HG03565 (cell line): ENCODE measurements around the gene RPA1.
A peak's percentile ranks its signal among the peaks of the same experiment; 100 is the strongest.
"Not testable (repeated sequence)": the region's sequence is repeated elsewhere in the genome, so short reads cannot be mapped to it uniquely, and the experiment has no call there.

Experiments
- ATAC-seq: cut with Tn5 transposase; IDR thresholded peaks from one replicate; pipeline ENCODE4 v1.9.1; 2021; ENCODE audit warnings: mild to moderate bottlenecking, moderate library complexity; ENCODE audit not compliant: unreplicated experiment

RPA1 gene

DNA sequence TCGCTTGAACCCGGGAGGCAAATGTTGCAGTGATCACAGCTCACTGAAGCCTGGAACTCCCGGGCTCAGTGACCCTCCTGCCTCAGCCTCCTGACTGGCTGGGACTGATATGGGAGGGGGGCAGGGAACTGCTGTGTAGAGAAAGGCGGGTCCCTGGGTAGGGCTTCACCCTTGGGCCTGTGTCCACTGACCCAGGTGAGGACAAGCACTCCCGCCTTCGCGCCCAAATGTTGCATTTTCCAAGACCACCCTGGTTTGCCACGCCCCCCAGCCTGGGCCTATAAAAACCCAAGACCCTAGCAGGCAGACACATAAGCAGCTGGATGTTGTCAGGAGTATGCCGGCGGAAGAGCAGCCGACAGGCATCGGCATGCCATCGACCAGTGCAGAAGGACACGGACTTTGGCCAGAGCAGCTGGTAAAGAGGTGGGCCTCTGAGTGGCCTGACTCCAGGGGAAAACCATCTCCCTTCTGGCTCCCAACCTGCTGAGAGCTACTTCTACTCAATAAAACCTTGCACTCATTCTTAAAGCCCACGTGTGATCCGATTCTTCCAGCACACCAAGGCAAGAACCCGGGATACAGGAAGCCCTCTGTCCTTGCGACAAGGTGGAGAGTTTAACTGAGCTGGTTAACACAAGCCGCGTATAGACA, 19.2 kb upstream of the RPA1 start:
- no peak for ATAC-seq

DNA sequence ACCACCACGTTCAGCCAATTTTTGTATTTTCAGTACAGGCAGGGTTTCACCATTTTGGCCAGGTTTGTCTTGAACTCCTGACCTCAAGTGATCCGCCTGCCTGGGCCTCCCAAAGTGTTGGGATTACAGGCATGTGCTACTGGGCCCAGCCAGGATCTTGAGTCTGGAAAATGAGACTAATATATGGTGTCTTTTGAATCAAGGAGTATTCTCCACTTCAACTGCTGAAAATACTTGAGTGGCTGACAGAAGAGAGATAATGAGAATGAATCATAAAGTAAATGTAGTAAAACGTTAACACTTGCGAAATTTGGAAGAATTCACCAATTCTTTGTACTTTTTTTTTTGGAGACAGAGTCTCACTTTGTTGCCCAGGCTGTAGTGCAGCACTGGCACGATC, 16.7 kb upstream of the RPA1 start:
- no peak for ATAC-seq

DNA sequence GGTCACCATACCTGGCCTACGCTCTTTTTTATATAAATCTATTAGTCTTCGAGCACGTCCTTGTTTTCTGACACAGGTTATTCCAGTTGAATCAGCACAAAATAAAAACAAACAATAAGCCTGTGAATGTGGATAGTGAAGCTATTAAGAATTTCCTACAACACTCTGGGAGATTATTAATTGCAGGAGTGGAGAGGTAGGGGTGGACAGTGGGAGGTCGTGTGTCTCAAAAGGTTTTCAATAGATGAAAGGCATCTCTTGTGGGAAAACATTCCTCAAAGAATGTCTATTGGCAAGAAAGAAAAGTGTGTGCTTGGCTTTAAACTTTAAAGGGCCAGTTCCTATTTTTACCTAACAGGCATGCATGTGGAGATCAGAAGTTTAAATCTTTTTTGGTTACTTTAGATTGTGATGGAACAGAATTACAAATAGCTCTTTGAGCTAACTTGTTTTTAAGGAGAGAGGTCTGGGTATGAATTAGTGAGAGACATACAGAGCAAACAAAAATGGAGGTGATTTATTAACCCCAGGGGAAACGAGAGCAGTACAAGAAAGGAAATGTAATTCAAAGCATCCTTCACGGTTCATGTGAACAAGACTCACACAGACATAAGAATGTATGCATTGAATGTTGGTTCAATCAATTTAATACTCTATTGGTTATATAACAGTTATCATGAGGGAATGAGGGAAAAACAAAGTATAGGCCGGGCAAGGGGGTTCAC, 9.1 kb upstream of the RPA1 start:
- no peak for ATAC-seq

DNA sequence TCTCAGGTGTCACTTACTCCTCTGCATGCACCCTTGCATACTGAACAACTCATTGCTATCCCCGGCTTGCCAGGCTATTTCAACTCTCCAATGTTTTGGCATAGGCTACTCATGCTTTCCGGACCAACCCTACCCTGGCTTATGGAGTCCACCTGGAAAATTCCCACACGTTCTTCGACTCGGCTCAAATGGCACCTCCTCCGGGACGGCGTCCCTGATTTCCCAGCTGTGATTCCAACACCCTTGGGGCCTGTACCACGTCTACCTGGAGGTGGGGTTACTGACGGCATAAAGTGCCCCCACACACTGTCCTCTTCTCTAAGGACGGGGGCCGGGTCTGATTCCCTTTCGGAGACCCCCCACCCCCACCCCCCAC, 601 bp upstream of the RPA1 start:
- ATAC-seq = no peak

DNA sequence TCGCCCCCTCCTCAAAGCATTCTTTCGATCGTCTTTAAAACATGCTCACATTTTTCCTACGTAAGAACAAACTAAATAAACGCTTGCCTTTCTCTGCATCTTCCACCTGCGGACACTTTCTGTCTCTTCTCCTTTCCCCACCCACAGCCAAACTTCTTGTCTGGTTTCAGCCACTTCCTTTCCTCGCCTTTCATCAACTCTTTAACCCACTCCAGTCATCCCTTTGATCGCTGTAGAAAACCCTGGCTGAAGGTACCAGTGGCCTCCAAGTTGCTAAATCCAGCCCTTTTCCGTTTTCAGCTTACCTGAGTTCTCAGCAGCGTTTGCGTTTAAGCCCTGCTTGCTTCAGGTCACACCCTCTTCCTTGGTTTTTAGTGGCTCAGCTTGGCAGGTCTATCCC, 483 bp downstream of the RPA1 start:
- no peak for ATAC-seq

DNA sequence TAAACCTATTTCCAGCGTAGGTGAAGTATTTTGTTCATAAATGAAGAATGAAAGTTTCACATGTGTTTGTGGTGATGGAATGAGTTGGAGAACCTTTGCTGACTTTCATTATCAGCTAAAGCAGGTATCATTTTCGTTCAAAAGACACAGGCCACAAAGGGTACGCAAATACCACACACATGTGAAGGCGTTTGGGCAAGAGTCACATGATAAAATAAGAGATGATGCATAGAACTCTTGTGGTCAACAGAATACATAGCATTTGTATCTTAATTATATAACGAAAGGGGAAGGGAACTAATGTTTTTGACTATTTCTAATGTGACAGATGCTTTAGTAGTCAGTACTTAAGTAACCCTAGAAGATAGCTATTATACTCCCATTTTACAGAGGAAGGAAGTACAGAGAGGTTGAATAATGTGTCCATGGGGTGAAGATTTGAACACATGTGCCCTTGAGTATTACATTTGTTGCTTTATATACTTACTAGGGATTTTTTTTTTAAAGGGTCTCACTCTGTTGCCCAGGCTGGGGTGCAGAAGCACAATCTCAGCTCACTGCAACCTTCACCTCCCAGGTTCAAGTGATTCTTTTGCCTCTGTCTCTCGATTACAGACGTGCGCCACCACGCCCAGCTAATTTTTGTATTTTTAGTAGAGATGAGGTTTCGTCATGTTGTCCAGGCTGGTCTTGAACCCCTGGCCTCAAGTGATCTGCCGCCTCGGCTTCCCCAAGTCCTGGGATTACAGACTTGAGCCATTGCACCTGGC, 4.8 kb downstream of the RPA1 start:
- peak; percentile 54 for ATAC-seq

DNA sequence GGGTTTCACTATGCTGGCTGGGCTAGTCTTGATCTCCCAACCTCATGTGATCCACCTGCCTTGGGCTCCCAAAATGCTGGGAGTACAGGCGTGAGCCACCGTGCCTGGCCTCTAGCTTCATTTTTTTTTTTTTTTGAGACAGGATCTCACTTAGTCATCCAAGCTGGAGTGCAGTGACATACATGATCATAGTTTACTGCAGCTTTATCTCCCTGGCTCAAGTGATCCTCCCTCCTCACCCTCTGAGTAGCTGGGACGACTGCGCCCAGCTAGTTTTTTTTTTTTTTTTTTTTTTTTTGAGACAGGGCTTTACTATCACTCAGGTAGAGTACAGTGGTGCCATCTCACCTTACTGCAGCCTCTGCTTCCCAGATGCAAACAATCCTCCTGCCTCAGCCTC, 9.7 kb downstream of the RPA1 start:
- ATAC-seq = no peak

DNA sequence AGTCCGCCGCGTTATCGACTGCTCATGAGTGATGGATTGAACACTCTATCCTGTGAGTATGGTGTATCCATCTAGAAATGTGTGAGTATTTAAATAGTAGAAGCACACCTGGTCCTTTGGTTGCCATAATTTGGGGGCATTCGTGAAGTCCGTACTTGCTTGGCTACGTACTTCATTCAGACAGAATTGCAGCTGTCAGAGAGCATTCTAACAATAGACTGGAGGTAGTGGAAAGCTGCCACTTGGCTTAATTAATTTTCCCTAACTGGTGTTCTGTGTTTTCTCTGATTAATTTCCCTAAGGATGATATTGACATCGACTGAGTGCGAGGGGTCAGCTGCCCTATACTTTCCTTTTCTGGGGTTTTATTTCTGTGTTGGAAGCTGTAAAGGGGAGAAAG, 14.1 kb downstream of the RPA1 start:
- ATAC-seq = no peak

DNA sequence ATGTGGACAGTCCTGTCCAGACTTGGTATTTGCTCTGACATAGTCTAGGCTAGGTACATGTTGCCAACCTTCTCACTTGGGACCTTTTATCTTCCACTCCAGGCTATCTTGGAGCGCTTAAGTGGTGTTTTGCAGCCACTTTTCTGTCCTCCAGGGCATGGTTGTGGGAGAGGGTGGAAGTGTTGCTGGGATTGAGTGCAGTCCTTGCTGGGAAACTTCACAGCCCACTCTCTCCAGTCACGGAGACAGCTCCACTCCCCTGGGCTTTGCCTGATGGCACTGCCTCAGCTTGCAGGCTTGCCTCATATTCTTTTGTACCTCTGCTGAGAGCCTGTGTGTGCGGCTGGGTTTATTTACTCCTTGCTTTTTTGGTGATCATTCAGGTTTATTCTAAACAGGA, 17.4 kb downstream of the RPA1 start:
- ATAC-seq = no peak

DNA sequence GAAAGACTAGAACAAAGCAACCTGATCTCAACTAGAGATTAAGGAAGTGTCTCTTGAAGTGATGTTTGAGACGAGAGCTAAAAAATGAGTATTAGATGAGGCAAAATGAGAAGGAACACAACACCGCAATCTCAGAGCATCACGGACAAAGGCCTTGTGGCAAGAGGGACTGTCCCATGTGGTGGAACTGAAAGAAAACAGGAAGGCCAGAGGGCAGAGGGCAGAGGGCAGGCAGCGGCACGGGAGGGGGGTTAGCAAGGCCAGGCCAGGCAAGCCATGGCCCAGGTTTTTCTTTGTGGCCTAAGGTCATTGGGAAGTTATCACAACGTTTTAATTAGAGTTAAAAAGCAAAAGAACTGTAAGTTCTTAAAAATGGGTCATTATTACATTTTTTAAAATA, 22.5 kb downstream of the RPA1 start:
- ATAC-seq = no peak

DNA sequence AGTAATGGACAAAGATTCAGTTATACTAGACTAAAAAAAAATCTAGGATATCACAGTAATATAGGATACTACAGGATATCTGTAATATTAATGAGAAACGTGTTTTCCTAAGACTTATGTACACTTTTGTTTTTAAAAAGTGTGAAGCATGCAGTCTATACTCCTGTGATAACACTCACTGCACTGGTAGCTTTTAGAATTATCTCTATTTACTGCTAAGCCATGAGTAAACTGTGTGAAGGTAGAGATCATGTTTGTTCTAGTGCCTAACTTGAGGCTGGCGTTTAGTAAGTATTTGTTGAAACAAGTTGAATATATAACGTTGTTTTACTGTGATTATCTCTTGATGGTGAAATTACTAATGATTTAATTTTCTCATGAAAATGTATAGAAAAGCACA, 23.9 kb downstream of the RPA1 start:
- ATAC-seq = no peak

DNA sequence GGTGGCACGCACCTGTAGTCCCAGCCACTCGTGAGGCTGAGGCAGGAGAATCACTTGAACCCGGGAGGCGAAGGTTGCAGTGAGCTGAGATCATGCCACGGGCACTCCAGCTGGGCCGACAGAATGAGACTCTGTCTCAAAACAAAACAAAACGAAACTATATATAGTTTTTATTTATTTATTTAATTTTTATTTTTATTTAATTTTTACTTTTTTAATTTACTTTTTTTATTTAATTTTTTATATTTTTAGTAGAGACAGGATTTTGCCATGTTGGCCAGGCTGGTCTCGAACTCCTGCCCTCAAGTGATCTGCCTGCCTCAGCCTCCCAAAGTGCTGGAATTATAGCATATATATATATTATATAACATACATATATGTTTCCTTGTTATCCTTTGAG, 26.7 kb downstream of the RPA1 start:
- ATAC-seq = not testable (repeated sequence)

DNA sequence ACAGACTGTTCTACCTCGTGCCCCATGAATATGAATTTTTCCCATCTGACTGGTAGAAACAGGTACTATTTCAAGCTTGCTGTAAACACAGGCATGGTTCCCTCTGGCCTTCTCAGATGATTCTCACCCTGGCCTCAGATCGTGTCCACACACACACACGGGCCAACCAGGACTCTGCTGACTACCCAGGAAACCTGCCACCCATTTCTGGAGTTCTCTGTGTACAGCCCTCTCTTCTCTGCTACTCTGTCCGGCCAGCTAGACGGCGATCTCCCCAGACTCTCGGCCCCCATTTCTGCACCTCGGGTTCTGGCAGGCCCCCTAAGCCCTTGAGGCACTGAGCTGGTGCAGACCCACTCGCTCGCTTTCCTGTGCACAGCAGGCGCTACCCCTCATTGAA, 31.2 kb downstream of the RPA1 start:
- ATAC-seq = no peak

DNA sequence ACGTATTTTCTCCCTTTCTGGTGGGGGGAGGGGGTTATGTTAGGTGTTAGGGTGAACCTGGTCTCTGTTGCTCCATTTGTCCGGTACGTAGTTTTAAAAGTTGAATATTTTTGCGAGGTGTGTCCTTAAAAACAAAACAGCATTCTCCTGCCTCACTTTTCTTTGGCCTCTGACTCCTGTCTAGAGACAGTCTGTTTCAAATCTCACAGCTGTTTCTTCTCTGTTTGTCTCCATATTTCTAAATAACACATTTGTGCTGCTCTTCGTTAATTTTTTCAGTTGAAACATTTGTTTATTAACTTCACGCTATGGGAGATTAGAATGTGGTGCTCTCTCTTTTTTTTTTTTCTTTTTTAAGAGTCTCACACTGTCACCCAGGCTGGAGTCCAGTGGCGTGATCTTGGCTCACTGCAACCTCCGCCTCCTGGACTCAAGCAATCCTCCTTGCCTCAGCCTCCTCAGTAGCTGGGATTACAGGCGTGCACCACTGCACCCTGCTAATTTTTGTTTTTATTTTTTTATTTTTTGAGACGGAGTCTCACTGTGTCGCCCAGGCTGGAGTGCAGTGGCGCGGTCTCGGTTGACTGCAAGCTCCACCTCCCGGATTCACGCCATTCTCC, 31.7 kb downstream of the RPA1 start:
- no peak for ATAC-seq

DNA sequence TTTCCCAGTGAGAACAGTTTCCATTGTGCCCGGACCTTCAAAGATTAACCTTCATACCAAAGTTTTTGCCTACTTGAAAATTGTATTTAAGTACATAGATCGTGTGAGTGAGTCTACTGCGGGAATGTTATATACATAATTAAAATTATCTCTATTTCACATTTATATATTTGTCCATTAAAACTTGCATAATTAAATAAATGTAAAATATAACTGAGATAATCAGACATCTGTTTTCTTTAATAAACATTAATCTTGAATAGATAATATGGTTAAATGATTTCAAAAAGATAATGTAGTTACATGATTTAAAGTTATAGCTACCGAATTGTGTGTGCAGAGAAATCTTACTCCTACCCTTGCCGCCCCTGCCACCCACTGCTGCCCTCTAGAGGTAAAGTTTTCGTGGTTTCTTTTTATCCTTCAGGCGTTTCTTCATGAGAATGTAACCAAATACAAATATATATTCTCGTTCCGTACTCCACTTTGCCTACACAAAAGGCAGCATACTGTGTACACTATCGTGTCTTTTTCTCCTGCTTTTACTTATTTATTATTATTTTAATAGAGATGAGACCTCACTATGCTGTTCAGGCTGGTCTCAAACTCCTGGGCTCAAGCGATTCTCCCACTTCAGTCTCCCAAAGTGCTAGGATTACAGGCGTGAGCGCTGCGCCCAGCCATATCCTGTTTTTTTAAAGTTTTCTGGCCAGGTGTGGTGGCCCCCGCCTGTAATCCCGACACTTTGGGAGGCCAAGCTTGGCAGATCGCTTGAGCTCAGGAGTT, 35.6 kb downstream of the RPA1 start:
- ATAC-seq = no peak

DNA sequence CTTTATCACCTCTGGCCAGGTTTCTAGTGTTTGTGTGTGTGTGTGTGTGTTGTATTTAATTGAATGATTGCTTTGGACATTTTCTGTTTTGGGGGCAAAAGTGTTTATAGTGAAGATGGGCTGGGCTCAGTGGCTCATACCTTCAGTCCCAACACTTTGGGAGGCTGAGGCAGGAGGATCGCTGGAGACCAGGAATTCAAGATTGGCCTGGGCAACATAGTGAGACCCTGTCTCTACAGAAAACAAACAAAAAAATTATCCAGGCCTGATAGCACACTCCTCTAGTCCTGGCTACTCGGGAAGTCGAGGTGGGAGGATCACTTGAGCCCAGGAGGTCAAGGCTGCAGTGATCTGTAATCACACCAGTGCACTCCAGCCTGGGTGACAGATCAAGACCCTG, 37.5 kb downstream of the RPA1 start:
- no peak for ATAC-seq

DNA sequence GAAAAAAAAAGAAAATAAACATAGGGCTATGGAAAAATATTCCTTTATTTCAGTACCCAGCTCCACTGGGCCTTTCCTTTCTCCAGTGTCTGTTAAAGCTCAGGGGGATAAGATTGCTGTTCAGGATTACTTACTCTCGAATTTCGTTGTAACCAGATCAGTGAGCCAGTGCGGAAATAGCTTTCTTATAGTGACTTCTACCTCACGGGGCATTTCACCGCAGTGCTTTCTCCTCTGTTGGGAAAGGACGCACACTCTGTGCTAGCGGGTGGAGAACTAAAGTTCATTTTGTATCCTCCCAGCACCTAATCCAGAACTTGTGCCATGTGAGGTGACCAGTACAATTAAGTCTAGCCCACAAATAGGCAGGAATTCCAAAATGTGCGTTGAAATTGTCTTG, 38.3 kb downstream of the RPA1 start:
- no peak for ATAC-seq

DNA sequence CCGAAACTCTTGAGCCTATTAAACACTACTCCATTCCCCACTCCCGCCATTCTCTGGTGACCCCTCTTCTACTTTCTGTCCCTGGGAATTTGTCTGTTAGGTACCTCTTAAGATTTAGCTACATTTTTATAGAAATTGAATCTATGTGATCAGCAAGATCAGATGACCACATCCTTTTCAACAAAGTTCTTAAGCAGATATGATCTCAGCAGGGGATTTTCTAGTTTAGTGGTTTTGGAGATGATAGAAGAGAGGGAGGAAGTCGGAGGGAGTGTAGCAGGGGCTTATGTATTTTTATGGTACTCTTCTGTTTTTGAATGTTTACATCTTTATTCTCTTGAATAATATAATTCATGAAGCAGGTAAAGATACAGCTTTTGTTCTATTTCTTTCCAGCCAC, 40.8 kb downstream of the RPA1 start:
- no peak for ATAC-seq

DNA sequence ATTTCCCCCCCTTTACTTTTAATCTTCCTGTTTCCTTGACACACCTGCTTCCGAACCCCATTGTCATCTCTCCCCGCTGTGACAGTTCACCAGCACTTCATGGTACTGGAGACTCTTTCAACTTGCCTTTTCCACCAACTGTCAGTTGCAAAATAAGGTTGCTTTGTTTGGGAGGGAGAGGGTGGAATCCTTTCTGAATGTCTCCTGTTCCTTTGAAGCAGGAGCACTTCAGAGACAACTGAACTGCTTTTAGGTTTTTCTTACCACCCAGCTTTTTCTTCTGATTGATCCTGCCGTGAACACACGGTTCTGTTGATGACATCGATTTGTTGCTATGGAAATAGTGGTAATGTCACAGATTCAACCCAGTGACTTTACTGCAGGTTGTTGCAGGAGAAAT, 42.0 kb downstream of the RPA1 start:
- no peak for ATAC-seq

DNA sequence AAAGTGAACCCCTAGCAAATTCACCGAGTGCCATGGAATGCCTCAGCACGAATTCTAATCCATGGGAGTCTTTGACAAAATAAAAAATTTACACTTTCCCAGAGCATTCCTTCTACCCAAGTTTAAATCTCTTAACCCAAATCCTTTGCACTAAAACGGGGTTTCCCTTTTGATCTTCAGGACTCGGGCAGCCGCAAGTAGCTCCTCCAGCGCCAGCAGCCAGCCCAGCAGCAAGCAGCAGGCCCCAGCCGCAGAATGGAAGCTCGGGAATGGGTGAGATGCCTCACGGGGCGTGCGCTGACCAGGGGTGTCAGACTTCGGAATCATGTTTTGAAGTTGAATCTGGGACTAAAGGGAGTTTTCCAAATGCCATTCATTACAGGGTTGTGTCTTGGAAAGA, 42.4 kb downstream of the RPA1 start:
- ATAC-seq = no peak

DNA sequence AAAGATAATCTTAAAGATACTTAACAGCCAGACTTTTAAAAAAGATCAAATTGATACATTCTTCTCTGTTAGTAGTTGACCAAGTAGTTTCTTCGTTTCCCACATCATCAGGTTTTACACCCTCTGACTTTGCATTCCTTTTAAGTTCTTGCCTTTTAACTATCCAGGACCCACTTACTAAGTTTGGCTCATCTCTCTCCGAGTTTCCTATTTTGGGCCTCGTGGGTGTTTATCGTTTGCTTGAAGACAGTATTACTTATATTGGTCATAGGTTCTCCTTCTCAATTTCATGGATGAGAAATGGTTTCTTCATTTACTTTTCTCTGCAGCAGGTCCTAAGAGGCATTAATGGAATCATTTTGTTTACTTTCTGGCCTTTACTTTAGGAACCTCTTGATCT, 43.2 kb downstream of the RPA1 start:
- no peak for ATAC-seq
